Sigmoid colon (tissue), 4 donors: ENCODE results near the gene RHBDL1.

Source experiments
- EP300 ChIP-seq, 4 donors: sonication (generic); formaldehyde crosslinking; IDR thresholded peaks; one replicate each; pipeline ENCODE4 v1.6.1; 2017; ENCODE audit warnings: antibody characterized with exemption in 4 of 4
- POLR2A ChIP-seq, 2 donors: fragments of 450-650 bp; IDR thresholded peaks; one replicate each; pipeline ENCODE4 v1.6.1; 2016; ENCODE audit warnings: antibody characterized with exemption in 2 of 2, mild to moderate bottlenecking in 2 of 2, moderate library complexity in 2 of 2

GRCh38 chr16:711548-712320 lies 36.3 kb downstream of the RHBDL1 start:
- TF ChIP-seq POLR2A (IDR thresholded peaks at IDR 0.05) = no peak
- no peak for TF ChIP-seq EP300 (IDR thresholded peaks at IDR 0.05)
